NB4 (cell line): ENCODE data around the gene RMND5A.
A peak's percentile ranks its signal among the peaks of the same experiment; 100 is the strongest.

ENCODE experiments used
- DNase-seq: peaks from one replicate; pipeline ENCODE4 v3.0.0; 2010; ENCODE audit warnings: low read depth
- H3K4me3 ChIP-seq: one replicate; pipeline ENCODE4 v1.5.1; 2011; ENCODE audit warnings: mild to moderate bottlenecking, low read depth, low read length, moderate library complexity
- MYC ChIP-seq: IDR thresholded peaks from 2 replicates; pipeline ENCODE4 v1.6.1; 2011; ENCODE audit warnings: low read depth, low read length
- POLR2A ChIP-seq: IDR thresholded peaks from 2 replicates; pipeline ENCODE4 v1.6.1; 2011; ENCODE audit warnings: mild to moderate bottlenecking; ENCODE audit not compliant: insufficient read length; ENCODE audit errors: extremely low read depth
- TF ChIP-seq, protein P1 (sequence below): IDR thresholded peaks from one replicate; pipeline ENCODE4 v1.5.1; 2012; ENCODE audit warnings: low read depth, low read length
- TF ChIP-seq, protein P2 (sequence below): IDR thresholded peaks from 2 replicates; pipeline ENCODE4 v1.6.1; 2011; ENCODE audit warnings: low read depth, low read length

Gene RMND5A

DNA sequence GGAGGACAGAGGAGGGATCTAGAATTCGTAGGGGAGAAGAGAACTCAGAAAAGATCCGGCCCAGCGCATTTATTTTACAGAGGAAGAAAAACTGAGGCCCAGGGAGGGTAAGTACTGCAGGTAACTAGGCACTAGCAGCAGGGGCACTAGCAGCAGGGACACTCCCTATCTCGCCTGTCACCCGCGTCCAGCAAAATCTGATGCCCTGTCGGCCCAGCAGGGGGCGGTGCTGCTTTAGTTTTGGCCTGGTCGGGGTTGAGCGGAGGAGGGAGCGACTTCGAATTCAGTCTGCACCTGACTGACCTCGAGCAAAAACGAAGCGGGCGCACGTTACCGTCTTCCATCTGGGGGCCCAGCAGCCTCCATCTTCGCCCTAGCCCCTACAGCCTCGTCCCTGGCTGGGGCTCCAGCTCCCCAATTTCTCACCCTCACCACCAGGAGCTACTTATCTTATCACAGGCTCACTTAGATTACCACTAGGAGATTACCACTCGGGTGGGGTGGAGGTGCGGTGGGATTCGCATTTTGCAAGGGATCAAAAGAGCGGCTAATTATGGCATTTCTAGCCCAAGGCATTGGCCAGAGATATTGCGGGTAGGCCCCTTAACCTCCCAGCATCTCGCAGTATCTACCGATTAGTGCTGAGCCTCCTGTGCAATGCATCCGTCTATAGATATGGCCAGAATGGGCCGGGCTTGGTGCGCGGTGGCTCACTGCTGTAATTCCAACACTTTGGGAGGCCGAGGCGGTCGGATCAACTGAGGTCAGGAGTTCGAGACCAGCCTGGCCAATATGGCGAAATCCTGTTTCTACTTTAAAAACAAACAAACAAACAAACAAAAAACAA, 88.4 kb downstream of the RMND5A start:
- peak; percentile 91 for DNase-seq
- no peak overlapping the region for H3K4me3 ChIP-seq
- TF ChIP-seq POLR2A (no peak), MYC (no peak)
- TF ChIP-seq, protein P1, sequence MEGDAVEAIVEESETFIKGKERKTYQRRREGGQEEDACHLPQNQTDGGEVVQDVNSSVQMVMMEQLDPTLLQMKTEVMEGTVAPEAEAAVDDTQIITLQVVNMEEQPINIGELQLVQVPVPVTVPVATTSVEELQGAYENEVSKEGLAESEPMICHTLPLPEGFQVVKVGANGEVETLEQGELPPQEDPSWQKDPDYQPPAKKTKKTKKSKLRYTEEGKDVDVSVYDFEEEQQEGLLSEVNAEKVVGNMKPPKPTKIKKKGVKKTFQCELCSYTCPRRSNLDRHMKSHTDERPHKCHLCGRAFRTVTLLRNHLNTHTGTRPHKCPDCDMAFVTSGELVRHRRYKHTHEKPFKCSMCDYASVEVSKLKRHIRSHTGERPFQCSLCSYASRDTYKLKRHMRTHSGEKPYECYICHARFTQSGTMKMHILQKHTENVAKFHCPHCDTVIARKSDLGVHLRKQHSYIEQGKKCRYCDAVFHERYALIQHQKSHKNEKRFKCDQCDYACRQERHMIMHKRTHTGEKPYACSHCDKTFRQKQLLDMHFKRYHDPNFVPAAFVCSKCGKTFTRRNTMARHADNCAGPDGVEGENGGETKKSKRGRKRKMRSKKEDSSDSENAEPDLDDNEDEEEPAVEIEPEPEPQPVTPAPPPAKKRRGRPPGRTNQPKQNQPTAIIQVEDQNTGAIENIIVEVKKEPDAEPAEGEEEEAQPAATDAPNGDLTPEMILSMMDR, result peak; percentile 79
- TF ChIP-seq, protein P2, sequence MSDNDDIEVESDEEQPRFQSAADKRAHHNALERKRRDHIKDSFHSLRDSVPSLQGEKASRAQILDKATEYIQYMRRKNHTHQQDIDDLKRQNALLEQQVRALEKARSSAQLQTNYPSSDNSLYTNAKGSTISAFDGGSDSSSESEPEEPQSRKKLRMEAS, result peak; percentile 26; the same call in 1 of the 2 replicates

DNA sequence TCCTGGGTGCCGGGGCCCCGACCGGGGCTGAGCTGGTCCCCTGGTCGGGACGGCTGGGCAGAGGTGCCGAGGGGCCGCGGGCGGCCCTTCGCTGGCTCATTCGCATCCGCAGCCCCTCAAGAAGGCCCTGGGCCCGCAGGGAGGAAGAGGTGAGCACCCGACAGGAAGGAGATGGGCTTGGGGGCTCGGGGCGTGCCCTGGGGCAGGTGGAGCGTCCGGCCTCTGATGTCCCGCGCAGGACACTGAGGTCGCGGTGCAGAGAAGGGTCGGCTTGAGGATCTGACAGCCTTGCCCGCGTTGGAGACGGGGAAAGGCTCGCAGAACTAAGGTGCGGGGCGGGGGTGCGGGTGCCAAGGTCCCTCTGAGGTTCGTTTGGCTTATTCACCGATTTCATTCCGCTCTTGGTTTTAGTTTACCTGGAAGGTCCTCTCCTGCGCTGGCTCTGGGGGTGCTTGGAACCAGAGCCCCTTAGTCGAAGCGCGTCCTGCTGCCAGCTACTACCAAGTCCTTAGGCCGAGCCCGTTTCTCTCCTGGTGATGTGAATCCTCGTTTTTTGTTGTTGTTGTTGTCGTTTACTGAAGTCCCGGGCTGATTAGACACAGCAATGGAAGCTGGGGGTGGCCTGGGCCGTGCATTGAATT, 89.5 kb downstream of the RMND5A start:
- TF ChIP-seq, protein P2, result no peak
- TF ChIP-seq, protein P1, result no peak
- no peak for TF ChIP-seq POLR2A
- TF ChIP-seq MYC, result no peak
- DNase-seq, result no peak
- H3K4me3 ChIP-seq, result no peak overlapping the region

DNA sequence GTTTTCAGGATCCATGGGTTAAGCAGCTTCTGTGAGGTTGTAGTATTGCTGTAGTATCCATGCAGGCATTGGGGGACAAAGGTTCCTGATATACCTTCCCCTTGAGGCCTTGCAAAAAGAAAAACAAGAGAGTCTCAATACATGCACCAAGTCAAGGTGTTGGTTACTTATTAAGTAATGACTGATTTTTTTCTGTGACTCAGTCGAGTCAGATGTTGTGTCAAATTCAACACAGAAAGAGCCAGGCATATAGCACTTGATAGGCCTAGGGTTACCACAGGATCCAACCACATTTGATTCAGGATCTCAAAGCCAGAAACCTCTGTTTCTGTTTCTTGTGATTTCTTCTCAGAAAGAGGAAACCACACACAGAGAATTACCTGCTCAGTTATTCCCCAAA, 95.5 kb downstream of the RMND5A start:
- TF ChIP-seq POLR2A, result no peak
- TF ChIP-seq MYC, result no peak
- TF ChIP-seq, protein P1, result no peak
- TF ChIP-seq, protein P2, result no peak
- no peak for DNase-seq
- H3K4me3 ChIP-seq, result no peak overlapping the region

DNA sequence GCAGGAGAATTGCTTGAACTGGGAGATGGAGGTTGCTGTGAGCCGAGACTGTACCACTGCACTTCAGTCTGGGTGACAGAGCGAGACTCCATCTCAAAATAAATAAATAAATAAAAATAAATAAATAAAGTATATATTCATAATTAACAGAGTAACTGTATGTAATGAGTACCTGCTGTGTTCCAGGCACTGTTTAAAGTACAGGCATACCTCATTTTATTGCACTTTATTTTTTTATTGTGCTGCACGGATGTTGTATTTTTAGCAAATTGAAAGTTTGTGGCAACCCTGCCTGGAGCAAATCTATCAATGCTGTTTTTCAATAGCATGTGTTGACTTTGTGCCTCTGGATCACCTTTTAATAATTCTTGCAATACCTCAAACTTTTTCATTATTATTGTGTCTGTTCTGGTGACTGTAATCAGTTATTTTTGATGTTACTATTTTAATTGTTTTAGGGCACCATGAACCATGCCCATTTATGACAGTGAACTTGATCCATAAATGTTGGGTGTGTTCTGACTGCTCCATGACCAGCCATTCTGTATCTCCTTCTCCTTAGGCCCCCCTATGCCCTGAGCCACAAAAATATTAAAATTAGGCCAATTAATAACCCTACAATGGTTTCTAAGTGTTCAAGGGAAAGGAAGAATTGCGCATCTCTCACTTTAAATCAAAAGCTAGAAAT, 98.2 kb downstream of the RMND5A start:
- no peak overlapping the region for H3K4me3 ChIP-seq
- no peak for DNase-seq
- TF ChIP-seq, protein P1, result no peak
- TF ChIP-seq, protein P2, result no peak
- no peak for TF ChIP-seq MYC
- no peak for TF ChIP-seq POLR2A

DNA sequence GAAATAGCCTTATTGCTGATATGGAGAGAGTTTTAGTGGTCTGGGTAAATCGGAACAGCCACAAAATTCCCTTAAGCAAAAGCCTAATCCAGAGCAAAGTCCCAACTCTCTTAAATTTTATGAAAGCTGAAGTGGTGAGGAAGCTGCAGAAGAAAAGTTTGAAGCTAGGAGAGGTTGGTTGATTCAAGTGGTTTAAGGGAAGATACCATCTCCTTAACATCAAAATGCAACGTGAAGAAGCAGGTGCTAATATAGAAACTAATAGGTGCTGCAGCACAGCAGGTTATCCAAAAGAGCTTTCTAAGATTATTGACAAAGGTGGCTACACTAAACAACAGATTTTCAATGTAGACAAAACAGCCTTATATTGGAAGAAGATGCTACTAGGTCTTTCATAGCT, 98.9 kb downstream of the RMND5A start:
- DNase-seq, result no peak
- no peak for TF ChIP-seq MYC
- TF ChIP-seq, protein P1, result no peak
- TF ChIP-seq POLR2A, result no peak
- TF ChIP-seq, protein P2, result no peak
- H3K4me3 ChIP-seq, result no peak overlapping the region
